A549 (cell line): ENCODE data around the gene ACACA. TPM values are rescaled to one million over a fixed set of nuclear protein-coding genes. Genes with fewer than 3 reads are reported as not detected.

Experiments
- ATAC-seq, 2 experiments: fragments of 200-7000 bp in 1 of 2; fragments of >200 bp in 1 of 2; cut with Nextera tagmentation in 1 of 2; cut with Tn5 transposase in 1 of 2; 3 replicates each; pipeline versions ENCODE4 v1.8.0 to v1.9.1; 2018 to 2020; ENCODE audit warnings: mild to moderate bottlenecking in 1 of 2, moderate library complexity in 1 of 2
- CTCF ChIA-PET: fragments of 300-600 bp; sonication (Branson Sonifier 250); formaldehyde crosslinking; extraction: SDS; loops from one replicate; lab custom pipeline; 2021; ENCODE audit warnings: antibody characterized with exemption, inconsistent platforms; lab: Yijun Ruan, JAX
- POLR2A ChIA-PET: fragments of 350-600 bp; formaldehyde crosslinking; extraction: SDS; loops from one replicate; lab custom pipeline; 2021; ENCODE audit warnings: antibody characterized with exemption, inconsistent platforms; lab: Yijun Ruan, JAX
- DNase-seq, 2 experiments: peaks; one replicate each; pipeline versions ENCODE4 v3.0.0 to v3.0.0-alpha.2; 2011 to 2016; ENCODE audit warnings: low read depth in 1 of 2, low spot score in 1 of 2
- FAIRE-seq: peaks from 2 replicates; lab custom pipeline; 2011; peaks lifted over from hg19 to GRCh38; lab: Jason Lieb, UNC
- H3K27ac ChIP-seq, 2 experiments: fragments of >200 bp; sonication (Bioruptor Twin); formaldehyde crosslinking; 3 replicates each; pipeline ENCODE4 v1.5.1; 2016 to 2017
- H3K4me1 ChIP-seq: fragments of >200 bp; sonication (Bioruptor Twin); formaldehyde crosslinking; 3 replicates; pipeline ENCODE4 v1.6.1; 2016
- H3K4me2 ChIP-seq: fragments of >200 bp; sonication (Bioruptor Twin); formaldehyde crosslinking; 3 replicates; pipeline ENCODE4 v1.6.1; 2016
- H3K4me3 ChIP-seq: fragments of >200 bp; sonication (Bioruptor Twin); formaldehyde crosslinking; 3 replicates; pipeline ENCODE4 v1.5.1; 2016
- H3K9me3 ChIP-seq: fragments of >200 bp; sonication (Bioruptor Twin); formaldehyde crosslinking; 3 replicates; pipeline ENCODE4 v1.6.1; 2016
- BHLHE40 ChIP-seq: IDR thresholded peaks from 2 replicates; pipeline ENCODE4 v1.6.1; 2012; ENCODE audit warnings: low read depth, low read length, inconsistent platforms
- CBX8 ChIP-seq: fragments of 200-600 bp; sonication (generic); IDR thresholded peaks from 2 replicates; pipeline ENCODE4 v1.6.1; 2016
- CEBPB ChIP-seq, 2 experiments: fragments of >200 bp in 1 of 2; sonication (Bioruptor Twin) in 1 of 2; formaldehyde crosslinking in 1 of 2; IDR thresholded peaks; 2 replicates each; pipeline ENCODE4 v1.6.1; 2012 to 2016
- CHD4 ChIP-seq: fragments of 200-600 bp; sonication (generic); IDR thresholded peaks from 2 replicates; pipeline ENCODE4 v1.6.1; 2016; ENCODE audit warnings: antibody characterized with exemption, mild to moderate bottlenecking, borderline replicate concordance
- EHF ChIP-seq: fragments of 250-450 bp; sonication (Bioruptor Pico); IDR thresholded peaks from 2 replicates; pipeline ENCODE4 v1.5.0; 2020; ENCODE audit warnings: mild to moderate bottlenecking
- EP300 ChIP-seq, 2 experiments: fragments of >200 bp; sonication (Bioruptor Twin); formaldehyde crosslinking; IDR thresholded peaks; 2 replicates in 1 of 2; 3 replicates in 1 of 2; pipeline ENCODE4 v1.6.1; 2016 to 2017
- FOSL2 ChIP-seq, 2 experiments: fragments of 450-650 bp in 1 of 2; fragments of >200 bp in 1 of 2; sonication (Bioruptor Twin) in 1 of 2; formaldehyde crosslinking; IDR thresholded peaks; 2 replicates each; pipeline versions ENCODE4 v1.5.0 to v1.6.1; 2016 to 2020; ENCODE audit warnings: mild to moderate bottlenecking in 1 of 2, moderate library complexity in 1 of 2
- FOXS1 ChIP-seq: fragments of 250-450 bp; sonication (Bioruptor Pico); IDR thresholded peaks from 2 replicates; pipeline ENCODE4 v1.5.0; 2020; ENCODE audit warnings: mild to moderate bottlenecking, moderate library complexity
- GATA3 ChIP-seq: IDR thresholded peaks from 2 replicates; pipeline ENCODE4 v1.6.1; 2012; ENCODE audit warnings: borderline replicate concordance
- JUN ChIP-seq, 2 experiments: fragments of >200 bp; sonication (Bioruptor Twin); formaldehyde crosslinking; IDR thresholded peaks; 2 replicates in 1 of 2; 3 replicates in 1 of 2; pipeline ENCODE4 v1.6.1; 2016 to 2017
- JUNB ChIP-seq: fragments of >200 bp; sonication (Bioruptor Twin); formaldehyde crosslinking; IDR thresholded peaks from 2 replicates; pipeline ENCODE4 v1.6.1; 2016
- NR3C1 ChIP-seq: fragments of >200 bp; sonication (Bioruptor Twin); formaldehyde crosslinking; IDR thresholded peaks from 3 replicates; pipeline ENCODE4 v1.6.1; 2017
- POLR2A ChIP-seq: IDR thresholded peaks from 2 replicates; pipeline ENCODE4 v1.6.1; 2012; ENCODE audit warnings: mild to moderate bottlenecking, low read length
- POLR2AphosphoS2 ChIP-seq: conservative IDR thresholded peaks from 2 replicates; pipeline ENCODE4 v1.6.1; 2012; ENCODE audit warnings: low read length, improper control_type of control experiment, inconsistent platforms
- RAD21 ChIP-seq, 2 experiments: fragments of >200 bp in 1 of 2; sonication (Bioruptor Twin) in 1 of 2; formaldehyde crosslinking in 1 of 2; IDR thresholded peaks in 1 of 2; conservative IDR thresholded peaks in 1 of 2; 2 replicates in 1 of 2; 3 replicates in 1 of 2; pipeline ENCODE4 v1.6.1; 2012 to 2018; ENCODE audit warnings: inconsistent platforms in 1 of 2
- RARB ChIP-seq: fragments of 250-450 bp; sonication (Bioruptor Pico); IDR thresholded peaks from 2 replicates; pipeline ENCODE4 v1.8.0; 2021; ENCODE audit warnings: mild to moderate bottlenecking, moderate library complexity
- RCOR1 ChIP-seq: fragments of 150-350 bp; IDR thresholded peaks from 2 replicates; pipeline ENCODE4 v1.6.1; 2014; ENCODE audit warnings: antibody characterized with exemption, low read length, low read depth
- RNF2 ChIP-seq: fragments of 200-600 bp; sonication (generic); IDR thresholded peaks from 2 replicates; pipeline ENCODE4 v1.6.1; 2016; ENCODE audit warnings: low read depth, mild to moderate bottlenecking, antibody characterized with exemption, moderate library complexity, borderline replicate concordance
- TP53 ChIP-seq: fragments of 250-450 bp; sonication (Bioruptor Pico); IDR thresholded peaks from 2 replicates; pipeline ENCODE4 v1.5.0; 2021; ENCODE audit warnings: mild to moderate bottlenecking, moderate library complexity
- ZC3H11A ChIP-seq: fragments of 450-650 bp; IDR thresholded peaks from 2 replicates; pipeline ENCODE4 v1.6.1; 2014; ENCODE audit warnings: antibody characterized with exemption, mild to moderate bottlenecking
- ZNF302 ChIP-seq: fragments of 250-450 bp; sonication (Bioruptor Pico); IDR thresholded peaks from 2 replicates; pipeline ENCODE4 v1.9.0; 2021; ENCODE audit warnings: inconsistent platforms, mild to moderate bottlenecking, moderate library complexity
- WGBS: methylation state at CpG from one replicate; pipeline ENCODE4 v1.1.6; 2017; ENCODE audit errors: missing lambda C conversion rate; 5-methylcytosine and 5-hydroxymethylcytosine counted together
- polyA plus RNA-seq, 4 experiments: library from polyadenylated mRNA; depleted of rRNA in 3 of 4; stranded (reverse); fragments of >200 nt; fragmentation: RNase III in 1 of 4; extraction: RNeasy Plus Mini Kit Qiagen cat#74134 plus additional on column Dnase treatment in 1 of 4; gene quantifications; 2 replicates in 3 of 4; 3 replicates in 1 of 4; pipeline ENCODE4 v1.2.3, GENCODE V29; 2011 to 2017
- TF ChIP-seq, protein P1 (sequence below): fragments of 250-450 bp; sonication (Bioruptor Pico); IDR thresholded peaks from 2 replicates; pipeline ENCODE4 v1.5.0; 2020; ENCODE audit warnings: low read depth, mild to moderate bottlenecking, moderate library complexity
- TF ChIP-seq, protein P2 (sequence below): fragments of >200 bp; sonication (Bioruptor Twin); formaldehyde crosslinking; IDR thresholded peaks from 2 replicates; pipeline ENCODE4 v1.6.1; 2016
- TF ChIP-seq, protein P3 (sequence below): fragments of >200 bp; sonication (Bioruptor Twin); formaldehyde crosslinking; IDR thresholded peaks from 3 replicates; pipeline ENCODE4 v1.5.1; 2016

Gene ACACA
- polyA plus RNA-seq, 2 of the 4 experiments (the other 2 are of a cell fraction): 51.8 to 112 TPM

DNA sequence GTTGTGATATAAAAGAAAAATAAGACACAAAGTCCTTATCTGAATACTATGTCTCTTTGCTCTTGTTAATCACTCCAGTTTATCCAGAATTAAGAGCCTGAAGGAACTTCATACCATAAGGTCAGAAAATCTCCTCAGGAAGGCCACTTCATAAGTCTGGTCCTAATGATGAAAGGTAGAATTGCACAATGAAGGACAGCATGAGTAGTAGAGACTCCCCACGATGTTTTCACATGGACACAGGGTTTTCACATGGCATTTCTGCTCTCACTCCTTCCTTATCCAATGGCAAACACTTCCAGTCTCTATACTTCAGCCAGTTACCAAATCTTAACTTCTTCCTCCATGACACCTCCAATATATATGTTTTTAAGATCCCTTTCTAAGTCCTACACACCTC is 41.0 kb downstream of the ACACA start:
- DNase-seq (peak in 1 of 2 experiments; percentile 23), ATAC-seq (peak in 1 of 2 experiments; percentile 53; a peak in 1 of 6 replicates), FAIRE-seq (no peak)
- CTCF ChIA-PET: interaction anchor here (0.6 to 2.3 kb wide), 5 partner anchors 8 to 422 kb away, joined by 3 to 24 read pairs (median 4); partner anchors contain the start of gene C17orf78
- no peak overlapping the region for H3K27ac ChIP-seq
- 7% methylated on average over 1 of the region's 1 CpG for WGBS
- POLR2A ChIA-PET: interaction anchor here (0.9 kb wide), 1 partner anchor 41 kb away, joined by 3 read pairs; the partner anchor contains the start of genes ACACA and TADA2A
- H3K4me2 ChIP-seq: no peak overlapping the region
- TF ChIP-seq CEBPB (IDR thresholded peaks at IDR 0.05) (peak in 1 of 2 experiments; percentile 27; a peak in 1 of 4 replicates), RNF2 (no peak)
- TF ChIP-seq, all 56 proteins: peak for 1
- H3K9me3 ChIP-seq: no peaks in the 10 kb centered on the region
- peaks cover 22% of the 10 kb centered on the region for H3K4me1 ChIP-seq
- H3K4me3 ChIP-seq: no peak overlapping the region

DNA sequence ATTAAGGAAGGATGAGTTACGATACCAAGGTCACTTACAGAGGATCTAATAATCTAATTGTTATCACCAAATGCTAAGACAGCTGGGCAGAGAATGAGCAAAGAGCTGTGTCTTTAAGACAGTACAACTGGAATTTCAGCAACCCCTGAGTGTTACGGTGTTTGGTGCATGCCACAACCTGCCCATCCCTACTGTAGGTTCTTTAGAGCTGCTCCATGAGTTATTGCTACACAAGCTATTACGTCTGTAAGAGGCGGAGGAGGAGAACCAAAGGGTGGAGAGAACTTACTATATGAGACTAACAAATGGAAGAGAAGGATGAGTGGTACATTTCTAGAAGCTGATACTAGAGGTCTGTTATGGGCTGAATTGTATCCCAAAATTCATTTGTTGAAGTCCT is 45.1 kb downstream of the ACACA start:
- CTCF ChIA-PET: interaction anchor here (0.7 to 5.6 kb wide), 3 partner anchors 11 to 37 kb away, joined by 3 to 83 read pairs (median 4); no protein-coding TSS in a partner anchor
- 75% methylated on average over 4 of the region's 4 CpGs for WGBS
- no peak for ATAC-seq
- no peak for FAIRE-seq
- no peaks in the 10 kb centered on the region for H3K9me3 ChIP-seq
- H3K4me3 ChIP-seq: no peak overlapping the region
- peak overlapping the region; percentile 77; the same call in 2 of the 3 replicates for H3K4me2 ChIP-seq
- peak overlapping the region; percentile 92 to 94; a peak in 5 of 6 replicates for H3K27ac ChIP-seq
- POLR2A ChIA-PET: interaction anchor here (1.1 to 1.3 kb wide), 3 partner anchors 46 to 760 kb away, joined by 3 to 7 read pairs (median 5); partner anchors contain the start of genes ACACA and TADA2A
- DNase-seq: peak in 1 of 2 experiments; percentile 59
- TF ChIP-seq RAD21 (conservative IDR thresholded peaks at IDR 0.05 in 1 of 2, IDR thresholded peaks at IDR 0.05 in 1 of 2) (no peak), TP53 (CRISPR knock-in tag) (no peak), NR3C1 (no peak), EHF (CRISPR knock-in tag) (no peak), RCOR1 (no peak), ZC3H11A (no peak)
- TF ChIP-seq, all 56 proteins: peak for 0
- H3K4me1 ChIP-seq: peaks cover 40% of the 10 kb centered on the region

DNA sequence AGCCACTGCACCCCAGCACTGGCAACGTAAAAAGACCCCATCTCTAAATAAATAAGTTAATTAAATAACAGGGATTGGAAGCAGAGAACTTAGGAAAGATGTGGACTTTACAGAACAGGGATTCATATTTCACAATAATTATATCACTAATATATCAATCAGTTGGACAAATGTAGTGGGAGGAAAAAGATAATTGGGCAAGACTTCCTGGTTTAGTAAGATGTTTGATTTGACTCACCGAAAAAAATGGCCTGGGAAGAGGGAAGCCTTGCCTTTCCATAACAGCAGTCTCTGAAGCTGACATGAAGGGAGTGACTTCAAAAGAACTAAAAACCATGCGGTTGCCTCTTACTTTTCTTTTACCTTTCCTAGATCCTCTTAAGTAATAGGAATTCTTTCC is 46.0 kb downstream of the ACACA start:
- FAIRE-seq: no peak
- Histone ChIP-seq H3K9me3 (no peaks in the 10 kb centered on the region), H3K4me1 (peaks cover 44% of the 10 kb centered on the region), H3K27ac (peak overlapping the region; percentile 92 to 94), H3K4me3 (no peak overlapping the region), H3K4me2 (peak overlapping the region; percentile 77)
- ChIA-PET POLR2A (interaction anchor here (1.1 to 1.3 kb wide), 3 partner anchors 46 to 759 kb away, joined by 3 to 7 read pairs (median 5); partner anchors contain the start of genes ACACA and TADA2A), CTCF (interaction anchor here (1.1 to 5.6 kb wide), 3 partner anchors 12 to 118 kb away, joined by 3 to 83 read pairs (median 4); no protein-coding TSS in a partner anchor)
- no peak for ATAC-seq
- DNase-seq: peak; percentile 62 to 69
- TF ChIP-seq JUNB: 0 out of 2 replicates have a peak, but pooled peaks have one; percentile 25
- TF ChIP-seq, protein P1, sequence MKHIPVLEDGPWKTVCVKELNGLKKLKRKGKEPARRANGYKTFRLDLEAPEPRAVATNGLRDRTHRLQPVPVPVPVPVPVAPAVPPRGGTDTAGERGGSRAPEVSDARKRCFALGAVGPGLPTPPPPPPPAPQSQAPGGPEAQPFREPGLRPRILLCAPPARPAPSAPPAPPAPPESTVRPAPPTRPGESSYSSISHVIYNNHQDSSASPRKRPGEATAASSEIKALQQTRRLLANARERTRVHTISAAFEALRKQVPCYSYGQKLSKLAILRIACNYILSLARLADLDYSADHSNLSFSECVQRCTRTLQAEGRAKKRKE (CRISPR knock-in tag): no peak
- TF ChIP-seq CEBPB (IDR thresholded peaks at IDR 0.05): peak; percentile 76 to 84
- TF ChIP-seq, protein P2, sequence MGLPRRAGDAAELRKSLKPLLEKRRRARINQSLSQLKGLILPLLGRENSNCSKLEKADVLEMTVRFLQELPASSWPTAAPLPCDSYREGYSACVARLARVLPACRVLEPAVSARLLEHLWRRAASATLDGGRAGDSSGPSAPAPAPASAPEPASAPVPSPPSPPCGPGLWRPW: peak; percentile 21; the same call in 1 of the 2 replicates
- TF ChIP-seq FOSL2 (IDR thresholded peaks at IDR 0.05): peak; percentile 34; the same call in 1 of the 2 replicates
- TF ChIP-seq FOSL2 (CRISPR knock-in tag; IDR thresholded peaks at IDR 0.05): peak; percentile 91
- WGBS: 49% methylated on average over 3 of the region's 3 CpGs

DNA sequence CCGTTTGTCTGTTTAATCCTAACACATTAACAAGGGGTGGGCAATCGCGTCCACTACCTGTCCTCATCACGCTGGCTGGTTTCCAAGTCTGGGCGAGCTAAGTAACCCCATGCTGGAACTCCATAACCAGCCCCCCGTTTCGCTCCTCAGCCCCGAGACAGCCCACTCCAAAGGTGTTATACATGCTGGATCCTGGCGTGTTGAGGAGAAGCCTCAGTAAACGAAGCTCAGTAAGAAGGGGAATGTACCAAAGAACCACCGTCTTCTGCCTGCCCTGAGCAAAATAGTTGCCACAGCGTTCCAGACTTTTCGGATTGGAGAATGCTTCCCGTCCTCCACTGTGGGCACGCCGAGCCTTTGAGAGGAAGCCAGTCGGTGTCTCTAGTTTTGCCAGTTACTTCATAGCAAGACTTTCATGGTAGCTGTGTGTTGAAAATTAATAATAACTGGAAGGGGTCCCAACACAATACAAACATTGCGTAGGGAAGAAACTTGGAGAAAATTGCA is 46.9 kb downstream of the ACACA start:
- peak overlapping the region; percentile 77 for H3K4me2 ChIP-seq
- peaks cover 42% of the 10 kb centered on the region for H3K4me1 ChIP-seq
- ATAC-seq (peak; percentile 4 to 9; a peak in 5 of 6 replicates), DNase-seq (no peak), FAIRE-seq (no peak)
- ChIA-PET POLR2A (interaction anchor here (0.6 to 2.8 kb wide), 12 partner anchors 8 to 1465 kb away, joined by 3 to 17 read pairs (median 6); partner anchors contain the start of genes ACACA, SYNRG and TADA2A), CTCF (interaction anchor here (0.6 to 5.6 kb wide), 3 partner anchors 13 to 131 kb away, joined by 3 to 83 read pairs (median 8); no protein-coding TSS in a partner anchor)
- H3K27ac ChIP-seq: peak overlapping the region; percentile 92 to 94
- peak overlapping the region; percentile 88 for H3K4me3 ChIP-seq
- H3K9me3 ChIP-seq: no peaks in the 10 kb centered on the region
- 46% methylated on average over 18 of the region's 18 CpGs for WGBS
- no peak for TF ChIP-seq POLR2A
- TF ChIP-seq ZC3H11A: no peak
- TF ChIP-seq BHLHE40: no peak
- no peak for TF ChIP-seq CBX8
- TF ChIP-seq FOXS1 (CRISPR knock-in tag): peak; percentile 9; the same call in 1 of the 2 replicates
- TF ChIP-seq, protein P3, sequence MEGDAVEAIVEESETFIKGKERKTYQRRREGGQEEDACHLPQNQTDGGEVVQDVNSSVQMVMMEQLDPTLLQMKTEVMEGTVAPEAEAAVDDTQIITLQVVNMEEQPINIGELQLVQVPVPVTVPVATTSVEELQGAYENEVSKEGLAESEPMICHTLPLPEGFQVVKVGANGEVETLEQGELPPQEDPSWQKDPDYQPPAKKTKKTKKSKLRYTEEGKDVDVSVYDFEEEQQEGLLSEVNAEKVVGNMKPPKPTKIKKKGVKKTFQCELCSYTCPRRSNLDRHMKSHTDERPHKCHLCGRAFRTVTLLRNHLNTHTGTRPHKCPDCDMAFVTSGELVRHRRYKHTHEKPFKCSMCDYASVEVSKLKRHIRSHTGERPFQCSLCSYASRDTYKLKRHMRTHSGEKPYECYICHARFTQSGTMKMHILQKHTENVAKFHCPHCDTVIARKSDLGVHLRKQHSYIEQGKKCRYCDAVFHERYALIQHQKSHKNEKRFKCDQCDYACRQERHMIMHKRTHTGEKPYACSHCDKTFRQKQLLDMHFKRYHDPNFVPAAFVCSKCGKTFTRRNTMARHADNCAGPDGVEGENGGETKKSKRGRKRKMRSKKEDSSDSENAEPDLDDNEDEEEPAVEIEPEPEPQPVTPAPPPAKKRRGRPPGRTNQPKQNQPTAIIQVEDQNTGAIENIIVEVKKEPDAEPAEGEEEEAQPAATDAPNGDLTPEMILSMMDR: no peak
- no peak for TF ChIP-seq POLR2AphosphoS2
- no peak for TF ChIP-seq GATA3
- no peak for TF ChIP-seq FOSL2 (IDR thresholded peaks at IDR 0.05)
- TF ChIP-seq FOSL2 (CRISPR knock-in tag; IDR thresholded peaks at IDR 0.05): no peak
- TF ChIP-seq RARB (CRISPR knock-in tag): no peak
- peak; percentile 71 for TF ChIP-seq ZNF302 (CRISPR knock-in tag)
- no peak for TF ChIP-seq EP300 (IDR thresholded peaks at IDR 0.05)
- TF ChIP-seq, protein P1 (CRISPR knock-in tag): no peak
- TF ChIP-seq JUN (IDR thresholded peaks at IDR 0.05): 0 out of 5 replicates have a peak, but pooled peaks of 1 of the 2 experiments have one; percentile 5
- TF ChIP-seq RNF2: no peak
- TF ChIP-seq CHD4: no peak
